HT-29 (cell line): ENCODE data around the gene HRH1. TPM values are rescaled to one million over a fixed set of nuclear protein-coding genes. Genes with fewer than 3 reads are reported as not detected.
"Not testable (repeated sequence)": the region's sequence is repeated elsewhere in the genome, so short reads cannot be mapped to it uniquely, and the experiment has no call there.

Experiments used
- DNase-seq: peaks from one replicate; pipeline ENCODE4 v3.0.0-alpha.2; 2015; ENCODE audit warnings: low spot score
- total RNA-seq: library from RNA; depleted of rRNA; stranded (reverse); fragments of >200 nt; shearing (Covaris generic); gene quantifications from 2 replicates; pipeline ENCODE4 v1.2.3, GENCODE V29; 2014

The HRH1 gene
- total RNA-seq, 1 experiment from 2014 or later = 1.9 TPM

DNA sequence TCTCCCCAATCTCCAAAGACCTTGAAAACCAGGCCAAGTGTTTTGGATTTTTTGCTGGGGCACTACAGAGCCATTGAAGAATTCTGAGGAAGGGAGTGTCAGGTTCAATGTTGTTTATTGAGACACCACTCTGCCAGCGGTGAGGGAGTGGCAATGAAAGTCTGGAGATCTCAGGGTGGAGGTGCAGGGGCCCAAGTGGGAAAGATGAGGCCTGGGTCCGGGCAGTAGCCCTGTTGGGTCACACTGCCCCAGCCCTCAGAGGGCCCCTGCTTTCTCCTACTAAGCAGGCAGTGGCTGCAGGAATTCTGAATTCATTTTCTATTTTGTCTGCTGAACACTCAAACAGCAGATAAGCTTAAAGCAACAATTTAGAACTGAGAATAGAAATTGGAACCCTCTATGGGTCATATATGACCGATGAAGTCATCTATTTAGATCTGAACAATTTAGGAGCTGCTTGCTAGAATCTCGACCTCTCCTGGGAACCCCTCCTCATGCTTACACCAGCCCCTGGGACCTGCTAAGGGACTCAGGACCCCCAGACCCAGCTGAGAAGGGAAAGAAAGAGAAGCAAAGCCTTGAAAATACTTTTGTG, 17.9 kb downstream of the HRH1 start:
- DNase-seq = no peak

DNA sequence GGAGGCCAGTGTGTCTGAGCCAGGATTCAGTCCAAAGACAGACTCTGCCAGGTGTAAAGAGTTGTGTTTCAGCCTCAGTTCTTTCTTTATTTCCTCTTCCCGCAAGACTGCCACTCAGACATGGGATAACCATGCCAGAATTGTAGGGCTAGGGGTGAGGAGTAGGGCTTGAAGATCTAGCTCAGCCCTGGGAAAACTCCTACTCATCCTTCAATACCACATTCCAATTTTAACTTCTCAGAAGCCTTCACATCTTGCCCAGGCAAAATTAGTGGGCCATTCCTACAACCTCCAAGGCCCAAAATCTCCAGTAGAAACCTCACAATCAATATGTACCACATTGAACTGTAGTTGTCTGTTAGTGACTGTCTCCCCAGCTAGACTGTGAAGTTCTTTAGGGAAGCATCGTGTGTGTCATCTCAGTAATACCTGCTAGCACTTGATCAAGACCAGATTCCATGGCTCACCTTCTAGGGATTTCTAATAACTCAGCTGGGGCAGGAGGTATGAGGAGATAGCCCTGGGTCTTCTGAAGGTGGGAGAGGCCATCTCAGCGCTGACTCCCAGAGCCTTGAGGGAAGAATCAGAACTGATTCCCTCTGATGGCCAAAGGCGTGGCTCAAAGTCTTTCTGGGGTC, 19.7 kb downstream of the HRH1 start:
- DNase-seq = no peak

DNA sequence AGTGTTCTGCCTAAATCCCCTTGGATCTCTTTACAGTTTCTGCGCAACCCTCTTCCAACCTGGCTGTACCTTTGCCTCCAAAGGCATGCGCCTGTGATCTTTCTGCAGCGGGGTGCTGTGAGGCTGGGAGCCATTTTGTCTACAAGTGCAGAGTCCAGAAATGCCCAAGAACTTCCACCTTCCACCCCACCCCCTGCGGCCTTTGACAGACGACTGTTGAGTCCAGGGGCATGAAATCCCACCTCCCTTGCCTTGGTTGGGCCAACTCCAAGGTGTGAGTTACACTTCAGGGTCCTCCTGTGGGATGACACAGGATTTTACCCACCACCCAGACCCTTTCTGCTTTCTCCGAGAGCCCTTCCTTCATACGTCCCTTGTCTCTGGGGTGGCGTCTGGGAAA, 24.1 kb downstream of the HRH1 start:
- no peak for DNase-seq

DNA sequence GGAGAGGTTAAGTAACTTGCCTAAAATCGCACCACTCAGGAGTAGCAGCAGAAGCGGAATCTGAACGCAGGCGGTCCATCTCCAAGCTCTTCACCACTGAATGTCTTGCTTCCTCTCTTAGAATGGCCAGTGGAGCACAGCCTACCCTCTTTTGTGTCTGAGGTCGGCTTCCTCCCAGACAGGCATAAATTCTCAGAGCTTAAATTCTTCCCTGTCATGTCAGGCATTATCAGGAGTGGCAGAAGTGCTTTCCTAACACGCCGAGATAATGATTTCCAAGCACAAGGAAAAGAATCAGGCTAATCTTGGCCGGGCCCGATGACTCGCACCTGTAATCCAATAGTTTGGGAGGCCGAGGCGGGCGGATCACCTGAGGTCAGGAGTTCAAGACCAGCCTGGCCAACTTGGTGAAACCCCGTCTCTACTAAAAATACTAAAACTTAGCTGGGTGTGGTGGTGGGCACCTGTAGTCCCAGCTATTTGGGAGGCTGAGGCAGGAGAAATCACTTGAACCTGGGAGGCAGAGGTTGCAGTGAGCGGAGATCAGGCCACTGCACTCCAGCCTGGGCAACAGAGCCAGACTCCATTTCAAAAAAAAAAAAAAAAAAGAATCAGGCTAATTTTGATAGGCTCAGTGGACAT, 30.2 kb downstream of the HRH1 start:
- not testable (repeated sequence) for DNase-seq

DNA sequence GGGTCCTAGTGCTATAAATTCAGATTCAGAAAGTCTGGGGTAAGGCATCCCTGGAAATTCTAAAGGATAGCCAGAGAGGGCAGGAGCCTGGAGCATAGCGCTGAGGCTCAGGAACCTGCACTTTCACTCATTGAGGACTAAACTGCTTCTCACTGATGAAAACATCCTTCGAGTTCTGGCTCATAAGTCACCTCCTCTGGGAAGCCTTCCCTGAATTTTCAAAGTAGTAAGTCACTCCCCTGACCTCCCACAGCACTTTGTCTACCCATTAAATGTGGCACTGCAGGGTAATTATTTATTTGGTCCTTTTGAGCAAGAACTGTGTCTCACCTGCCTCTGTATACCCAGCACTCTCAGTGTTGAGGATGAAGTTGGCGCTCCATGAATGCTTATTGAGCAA, 30.9 kb downstream of the HRH1 start:
- no peak for DNase-seq

DNA sequence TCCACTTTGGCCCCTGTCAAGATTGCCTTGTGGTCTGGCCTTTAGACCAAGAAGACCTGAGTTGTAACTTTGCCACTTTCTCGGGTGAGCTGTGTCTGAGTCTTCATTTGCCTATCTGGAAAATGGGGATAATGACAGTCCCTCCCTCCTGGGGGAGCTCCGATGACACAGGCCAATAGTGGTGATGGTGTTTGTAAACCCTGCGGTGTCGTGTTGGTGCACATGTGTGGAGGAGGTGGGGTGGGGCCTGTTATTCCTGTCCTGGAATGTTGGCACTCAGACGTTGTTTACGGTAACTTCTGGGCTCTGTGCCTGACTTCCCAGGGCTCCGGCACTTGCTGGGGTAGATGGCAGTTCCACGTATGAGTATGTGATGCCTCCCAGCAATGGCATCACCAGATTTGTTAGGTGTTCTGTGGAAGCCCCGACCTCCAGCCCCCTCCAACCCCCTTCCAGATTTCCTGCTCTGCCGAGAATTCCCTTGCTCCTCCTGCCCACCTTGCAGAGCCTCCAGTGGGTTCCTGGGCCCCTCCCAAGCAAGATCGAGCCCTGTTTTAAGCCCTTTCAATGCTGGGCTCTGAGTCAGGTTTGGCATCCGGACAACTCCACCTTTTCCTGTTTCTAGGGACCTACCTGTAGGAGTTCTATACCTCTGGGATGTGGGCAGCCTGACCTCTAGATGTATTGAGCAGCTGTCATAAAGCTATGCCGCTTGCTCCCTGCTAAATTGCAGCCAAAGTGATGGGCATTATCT, 31.4 kb downstream of the HRH1 start:
- peak; percentile 39 for DNase-seq

DNA sequence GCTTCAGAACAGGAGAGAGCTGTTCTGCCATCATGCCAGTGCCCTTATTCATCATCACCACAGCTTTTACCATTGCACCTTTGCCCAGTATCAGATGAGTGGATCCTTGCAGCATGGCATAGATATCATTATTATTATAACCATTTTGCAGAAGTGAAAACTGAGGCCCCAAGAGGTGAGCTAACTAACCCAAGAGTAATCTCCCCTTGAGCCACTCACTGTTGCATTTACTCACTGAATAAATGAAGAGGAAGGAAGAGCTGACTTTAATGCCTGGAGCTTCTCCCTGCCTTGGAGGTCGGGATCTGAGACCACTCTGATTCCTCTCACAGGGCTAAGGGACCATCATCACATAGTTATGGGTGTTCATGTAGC, 32.0 kb downstream of the HRH1 start:
- DNase-seq = no peak

DNA sequence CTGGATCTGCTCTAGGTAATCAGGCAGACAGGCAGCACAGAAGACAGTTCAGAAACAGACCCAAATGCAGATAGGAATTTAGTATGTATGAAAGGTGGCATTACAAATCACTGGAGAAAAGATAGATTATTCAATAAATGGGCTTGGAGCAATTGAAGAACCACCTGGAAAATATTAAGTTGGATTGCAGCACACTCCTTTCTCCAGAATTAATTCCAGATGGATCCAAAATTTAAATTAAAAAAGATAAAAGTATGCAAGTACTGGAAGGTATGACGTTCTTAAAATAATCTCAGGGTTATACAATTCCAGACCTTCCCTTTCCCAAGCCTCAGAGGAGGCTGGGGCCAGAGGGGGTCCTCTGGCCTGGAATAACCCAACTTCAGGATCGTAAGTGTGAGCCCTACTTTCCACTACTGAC, 32.5 kb downstream of the HRH1 start:
- no peak for DNase-seq

DNA sequence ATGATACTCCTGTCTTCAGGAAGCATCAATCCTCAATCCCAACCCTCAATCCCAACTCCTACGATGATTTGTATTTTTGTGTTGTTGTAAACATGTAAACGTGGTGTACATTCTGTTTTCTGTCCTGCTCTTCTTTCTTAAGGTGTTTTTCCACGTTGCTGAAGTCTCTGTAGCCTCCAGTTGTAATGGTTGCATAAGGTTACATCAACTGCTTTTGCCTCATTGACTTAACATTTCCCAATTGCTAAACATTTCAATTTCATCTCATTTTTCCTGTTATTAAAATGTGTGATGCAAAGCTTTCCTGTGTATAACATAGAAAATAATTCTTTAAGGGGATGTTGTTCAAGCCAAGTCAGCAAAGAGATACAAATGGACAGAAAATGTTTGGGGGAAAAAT, 33.4 kb downstream of the HRH1 start:
- no peak for DNase-seq

DNA sequence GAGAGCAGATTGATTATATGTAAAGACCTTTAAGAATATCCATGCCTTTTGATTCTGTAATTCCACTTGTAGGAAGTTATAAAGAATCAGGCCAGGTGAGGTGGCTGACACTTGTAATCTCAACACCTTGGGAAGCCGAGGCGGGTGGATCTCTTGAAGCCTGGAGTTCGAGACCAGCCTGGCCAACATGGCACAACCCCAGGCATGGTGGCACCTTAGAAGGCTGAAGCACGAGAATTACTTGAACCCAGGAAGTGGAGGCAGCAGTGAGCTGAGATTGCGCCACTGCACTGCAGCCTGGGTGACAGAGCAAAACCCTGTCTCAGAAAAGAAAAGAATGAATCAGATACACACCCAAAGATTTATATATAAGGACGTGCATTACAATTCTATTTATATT, 33.9 kb downstream of the HRH1 start:
- no peak for DNase-seq

DNA sequence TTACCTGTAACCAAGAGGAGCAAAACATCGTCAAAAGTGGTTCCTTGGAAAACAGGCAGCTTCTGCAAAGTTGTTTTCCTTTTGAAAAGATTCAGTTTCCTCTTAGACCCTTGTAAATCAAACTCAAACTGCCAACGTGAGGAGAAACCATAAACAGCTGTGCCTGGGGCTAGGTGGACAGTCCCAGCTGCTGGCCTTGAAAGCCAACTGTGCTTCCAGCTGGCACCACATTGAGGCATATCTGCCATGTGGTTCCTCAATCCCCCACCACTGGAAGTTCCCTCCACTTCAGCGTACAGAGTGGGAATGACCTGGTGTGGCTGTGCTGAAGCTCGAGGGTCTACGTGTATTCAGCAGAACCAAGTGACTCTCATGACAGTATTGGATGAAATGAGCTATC, 40.9 kb downstream of the HRH1 start:
- no peak for DNase-seq

DNA sequence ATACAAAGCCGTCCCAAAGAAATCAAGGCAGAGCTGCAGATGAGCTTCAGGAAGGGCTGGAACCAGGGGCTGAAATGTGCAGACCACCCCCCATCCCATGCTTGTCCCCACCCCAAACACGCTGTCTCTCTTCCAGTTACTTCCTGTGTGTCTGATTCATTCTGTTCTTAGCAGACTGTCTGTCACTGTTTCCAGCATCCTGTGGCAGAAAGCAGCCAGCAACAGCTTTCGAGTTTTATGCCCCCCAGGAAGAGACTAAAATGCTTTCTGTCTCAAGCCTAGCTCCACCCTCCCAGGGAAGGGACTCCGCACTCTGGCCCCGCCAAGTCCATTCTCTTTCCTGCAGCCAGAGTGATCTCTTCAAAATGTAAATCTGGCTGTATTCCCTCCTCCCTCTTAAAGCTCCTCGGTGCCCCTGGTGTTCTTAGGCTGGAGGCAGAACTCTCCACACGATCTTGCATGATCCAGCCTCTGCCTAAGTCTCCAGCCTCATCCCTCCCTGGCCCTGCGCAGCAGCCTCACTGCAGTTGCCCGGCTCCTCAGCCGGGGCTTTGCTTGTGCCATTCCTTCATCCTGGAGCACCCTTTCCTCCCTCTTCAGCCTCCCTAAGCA, 41.5 kb downstream of the HRH1 start:
- no peak for DNase-seq

DNA sequence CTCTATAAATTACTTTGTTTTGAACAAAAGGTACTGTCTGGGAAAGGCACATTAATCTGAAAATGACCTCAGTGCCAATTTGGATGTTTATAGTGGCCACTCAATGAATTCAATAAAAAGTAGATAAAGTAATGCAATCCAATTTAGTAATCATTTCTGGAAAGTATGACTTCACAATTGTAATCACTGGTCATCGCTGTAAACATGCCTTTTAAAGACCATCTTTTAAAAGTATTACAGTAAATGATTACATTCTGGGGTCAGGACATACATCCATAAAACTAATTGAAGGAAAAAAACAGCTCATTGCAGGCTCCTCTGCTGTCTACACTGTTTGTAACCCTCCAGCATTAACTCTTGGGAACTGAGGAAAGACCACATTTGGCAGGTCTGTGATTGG, 43.2 kb downstream of the HRH1 start:
- no peak for DNase-seq

DNA sequence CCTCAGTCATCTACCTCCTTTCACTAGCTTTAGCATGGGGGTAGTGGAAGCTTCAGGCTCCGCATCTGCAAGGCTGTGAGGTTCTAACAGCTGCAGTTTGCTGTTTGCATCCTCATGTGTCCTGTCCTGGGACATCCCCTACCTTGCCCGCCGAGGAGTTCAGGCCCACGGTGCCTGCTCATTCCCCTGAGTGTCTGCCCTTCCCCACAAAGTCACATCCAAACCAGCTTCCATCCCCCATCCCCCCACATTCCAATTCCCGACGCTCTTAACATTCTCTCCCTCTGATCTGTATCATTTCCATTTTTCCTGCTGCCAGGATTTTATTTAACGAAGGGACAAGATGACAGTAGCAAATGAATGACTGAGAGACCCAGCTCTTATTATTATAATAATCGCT, 43.8 kb downstream of the HRH1 start:
- DNase-seq = no peak

DNA sequence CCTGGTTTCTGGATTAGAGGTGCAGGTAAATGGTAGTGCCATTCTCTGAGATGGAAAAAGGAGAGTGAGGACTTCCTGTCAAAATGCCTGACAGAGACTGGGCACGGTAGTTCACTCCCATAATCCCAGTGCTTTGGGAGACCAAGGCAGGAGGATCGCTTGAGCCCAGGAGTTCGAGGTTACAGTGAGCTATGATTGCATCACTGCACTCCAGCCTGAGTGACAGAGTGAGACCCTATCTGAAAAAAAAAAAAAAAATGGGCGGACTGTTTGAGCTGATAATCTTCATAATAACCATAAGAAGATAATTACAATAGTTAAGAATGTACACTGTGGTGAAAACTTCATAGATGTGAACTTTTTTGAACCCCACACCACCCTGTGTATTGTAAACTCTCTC, 44.2 kb downstream of the HRH1 start:
- DNase-seq = no peak

DNA sequence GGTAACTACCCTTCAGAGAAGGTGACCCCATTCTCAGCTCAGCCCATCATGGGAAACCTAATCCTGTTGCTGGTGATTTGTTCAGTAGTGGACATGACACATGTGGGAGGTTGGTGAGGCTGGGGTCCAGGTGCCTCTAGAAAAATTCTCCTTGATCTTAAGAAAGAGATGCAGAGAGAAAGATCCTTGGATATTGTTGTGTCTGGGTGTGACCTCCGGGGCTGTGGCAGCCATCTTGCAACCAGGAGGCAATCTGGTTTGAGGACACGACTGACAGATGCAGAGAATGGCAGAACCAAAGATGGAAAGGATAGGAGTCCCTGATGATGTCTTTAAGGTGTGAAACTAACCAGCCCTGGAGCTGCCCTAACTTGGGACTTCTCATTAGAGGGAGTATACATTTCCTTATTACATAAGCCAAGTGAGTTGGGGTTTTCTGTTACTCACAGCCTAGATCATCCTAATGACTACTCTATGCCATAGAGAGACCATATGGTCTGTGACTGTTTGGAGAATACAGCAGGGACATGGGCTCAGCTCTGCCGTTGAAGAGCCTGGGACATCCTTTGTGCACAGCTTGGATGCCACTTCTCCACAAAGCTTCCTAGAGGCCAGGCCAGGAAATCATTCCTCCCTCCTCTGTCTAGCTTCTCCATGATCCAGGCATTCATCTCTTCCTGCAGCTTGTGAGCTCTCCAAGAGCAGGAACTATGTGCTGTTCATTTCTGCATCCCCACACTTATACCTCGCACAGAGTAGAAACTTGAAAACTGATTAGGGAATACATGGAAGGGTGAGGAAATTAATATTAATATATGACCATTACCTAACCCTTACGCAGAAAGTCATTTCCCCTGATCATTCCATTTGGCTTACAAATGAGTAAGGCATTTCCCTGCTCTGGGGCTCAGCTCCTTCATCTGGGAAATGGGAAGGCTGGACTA, 45.9 kb downstream of the HRH1 start:
- no peak for DNase-seq

DNA sequence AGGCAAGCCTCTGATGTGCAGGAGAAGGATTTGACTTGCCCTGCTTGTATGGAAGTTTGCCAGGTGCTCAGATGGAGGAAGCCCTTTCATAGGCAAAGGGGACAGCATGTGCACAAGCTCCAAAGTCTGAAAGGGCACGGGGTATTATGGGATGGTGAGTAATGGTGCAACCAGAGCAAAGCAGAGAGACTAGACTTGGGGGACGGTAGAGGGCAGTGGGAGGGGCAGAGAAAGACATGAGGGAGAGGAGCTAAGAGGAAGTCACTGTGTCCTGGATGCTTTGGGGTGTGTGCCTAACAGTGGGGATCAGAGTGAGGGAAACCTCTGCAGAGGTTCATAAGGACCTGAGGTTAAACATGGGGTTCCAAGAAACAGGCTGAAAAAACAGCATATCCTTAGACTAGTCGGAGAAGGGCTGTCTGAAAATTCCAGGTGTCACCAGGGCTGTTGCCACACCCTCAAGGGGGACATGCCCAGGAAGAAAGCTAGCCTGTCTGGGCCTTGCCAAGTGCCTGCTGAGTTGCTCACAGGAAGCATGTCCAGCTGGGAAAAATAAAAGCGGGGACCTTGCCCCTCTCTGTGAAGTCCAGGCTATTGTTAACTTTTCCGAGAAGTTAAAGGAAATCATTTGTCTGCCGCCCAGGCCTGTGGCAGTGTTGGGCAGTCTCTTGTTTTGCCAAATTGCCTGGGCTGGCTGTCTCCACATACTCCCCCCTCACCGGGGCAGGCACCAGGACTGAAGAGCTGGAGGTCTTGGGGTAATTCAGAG, 47.1 kb downstream of the HRH1 start:
- DNase-seq = no peak

DNA sequence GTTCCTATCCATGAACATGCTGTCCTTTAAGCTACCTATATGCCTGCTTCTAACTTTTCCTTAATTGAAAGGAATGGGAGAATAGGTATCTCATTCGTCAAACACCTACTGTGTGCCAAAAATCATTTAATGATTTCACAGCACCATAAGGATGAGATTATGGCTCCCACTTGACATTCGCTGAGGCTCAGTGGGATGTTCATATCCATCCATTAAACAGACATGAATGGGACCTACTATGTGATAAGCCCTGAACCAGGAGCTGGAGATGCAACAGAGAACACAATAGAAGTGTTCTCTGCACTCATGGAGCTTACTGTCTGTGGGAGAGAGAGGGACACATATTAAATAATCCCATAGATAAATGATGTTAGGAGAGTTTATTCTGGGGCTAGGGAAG, 49.7 kb downstream of the HRH1 start:
- no peak for DNase-seq

DNA sequence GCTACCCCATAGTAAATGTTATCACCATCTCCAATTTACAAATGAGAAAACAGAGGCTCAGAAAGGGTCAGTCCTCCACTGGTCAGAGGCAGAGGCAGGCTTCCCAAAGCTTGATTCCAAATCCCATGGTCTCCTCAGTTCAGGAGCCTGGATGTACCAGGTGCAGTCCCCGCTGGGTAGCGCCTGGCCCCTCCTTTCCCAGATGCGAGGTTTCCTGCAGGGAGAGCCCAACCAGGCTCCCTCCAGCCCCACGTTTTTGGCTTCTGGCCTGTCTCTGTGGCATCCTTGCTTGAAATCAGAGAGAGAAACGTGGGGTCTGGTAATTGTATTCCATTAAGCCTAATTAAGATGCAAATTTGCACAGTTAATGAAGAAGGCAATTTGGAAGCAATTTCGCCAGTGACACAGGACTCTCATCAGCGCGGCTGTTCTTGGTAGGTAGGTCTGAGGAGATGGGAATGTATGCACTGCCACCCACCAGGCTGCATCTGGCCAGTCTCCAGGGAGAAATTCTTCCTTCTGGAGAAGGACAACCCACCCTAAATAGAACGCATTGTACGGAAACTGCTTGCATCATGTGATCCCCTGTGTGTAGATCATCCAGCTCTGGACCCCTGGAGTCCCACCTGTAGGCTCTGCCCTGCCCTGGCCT, 50.5 kb downstream of the HRH1 start:
- no peak for DNase-seq

DNA sequence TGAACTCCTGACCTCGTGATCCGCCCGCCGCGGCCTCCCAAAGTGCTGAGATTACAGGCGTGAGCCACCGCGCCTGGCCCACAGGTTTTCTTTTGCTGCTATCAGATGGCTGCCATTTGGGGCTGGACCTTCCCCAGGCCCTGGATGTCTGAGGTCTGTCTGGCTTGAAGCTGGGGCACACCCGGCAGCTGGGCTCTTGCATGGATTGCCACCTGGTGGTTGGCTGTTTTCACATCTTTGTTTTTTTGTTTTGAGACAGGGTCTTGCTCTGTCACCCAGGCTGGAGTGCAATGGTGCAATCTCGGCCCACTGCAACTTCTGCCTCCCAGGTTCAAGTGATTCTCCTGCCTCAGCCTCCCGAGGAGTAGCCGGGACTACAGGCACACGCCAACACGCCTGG, 51.6 kb downstream of the HRH1 start:
- DNase-seq = peak; percentile 5
